Measurements from ENCODE around the gene SCYL3.

Gene SCYL3

DNA sequence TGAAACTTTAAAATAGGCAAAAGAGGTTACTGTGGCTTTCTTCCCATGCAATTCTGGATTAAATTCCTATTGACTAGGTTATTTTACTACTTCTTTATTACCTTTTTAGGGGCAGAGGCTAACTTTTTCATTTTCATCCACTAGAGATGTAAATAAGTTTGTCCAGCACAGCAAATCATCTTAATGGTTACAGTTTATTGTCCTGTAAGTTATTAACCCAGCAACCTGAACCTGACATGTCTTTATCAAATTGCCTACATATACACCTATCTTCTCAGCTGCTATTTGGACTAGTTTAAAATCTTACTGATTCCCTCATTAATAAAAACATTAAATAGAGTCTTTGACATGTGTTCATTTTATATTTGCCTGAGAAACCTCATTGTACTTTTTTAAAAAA, 6.9 kb upstream of the SCYL3 start:
- DNase-seq (ENCODE audit: low spot score): no peak

DNA sequence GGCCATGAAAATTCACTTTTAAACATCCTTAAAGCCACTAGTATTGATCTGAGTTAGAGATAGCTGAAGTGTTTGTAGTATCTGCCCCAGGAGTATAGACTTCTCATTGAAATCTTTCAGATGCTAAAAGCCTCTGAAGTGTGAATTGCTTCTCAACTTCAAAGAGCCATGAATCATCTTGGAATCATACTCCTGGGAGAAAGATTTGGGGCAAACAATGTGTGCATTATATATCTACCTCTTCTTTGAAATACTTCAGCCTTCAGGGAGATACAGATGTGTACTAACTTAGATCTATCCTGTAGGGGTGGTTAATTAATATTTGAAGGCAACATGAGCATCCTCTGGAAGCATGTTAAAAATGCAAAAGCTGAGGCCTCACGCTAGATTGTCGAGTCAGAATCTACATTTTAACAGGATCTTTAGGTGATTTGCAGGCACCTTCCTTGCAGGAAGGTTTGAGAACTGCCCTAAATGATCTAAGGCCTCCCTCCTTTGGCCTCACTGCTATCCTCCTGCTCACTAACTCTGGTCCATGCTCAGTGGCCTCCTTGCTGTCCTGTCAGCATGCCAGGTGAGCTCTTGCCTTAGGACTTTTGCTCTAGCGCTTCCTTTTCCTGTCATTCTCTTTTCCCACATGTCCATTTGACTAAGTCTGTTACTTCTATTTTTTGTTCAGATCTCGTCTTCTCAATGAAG, 6.0 kb upstream of the SCYL3 start:
- no peak for DNase-seq (ENCODE audit: low spot score)

DNA sequence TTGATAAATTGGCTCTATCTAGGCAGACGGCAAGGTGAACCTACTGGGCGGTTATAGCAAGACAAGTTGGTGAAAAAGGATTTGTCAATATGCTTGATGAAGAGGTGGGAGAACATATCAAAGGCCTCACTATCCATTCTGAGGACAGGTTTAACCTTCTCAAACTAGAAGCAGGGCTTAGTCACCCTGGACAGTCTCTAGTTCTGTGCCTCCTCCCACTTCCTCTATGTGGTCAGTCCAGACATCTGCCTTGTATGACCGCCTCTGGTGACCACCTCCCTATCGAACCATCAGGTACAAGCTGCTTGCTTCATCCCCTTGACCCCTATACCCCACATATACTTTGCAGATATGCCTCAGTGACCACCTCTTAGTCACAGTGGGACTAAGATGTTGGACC, 2.3 kb upstream of the SCYL3 start:
- DNase-seq (ENCODE audit: low spot score): no peak

DNA sequence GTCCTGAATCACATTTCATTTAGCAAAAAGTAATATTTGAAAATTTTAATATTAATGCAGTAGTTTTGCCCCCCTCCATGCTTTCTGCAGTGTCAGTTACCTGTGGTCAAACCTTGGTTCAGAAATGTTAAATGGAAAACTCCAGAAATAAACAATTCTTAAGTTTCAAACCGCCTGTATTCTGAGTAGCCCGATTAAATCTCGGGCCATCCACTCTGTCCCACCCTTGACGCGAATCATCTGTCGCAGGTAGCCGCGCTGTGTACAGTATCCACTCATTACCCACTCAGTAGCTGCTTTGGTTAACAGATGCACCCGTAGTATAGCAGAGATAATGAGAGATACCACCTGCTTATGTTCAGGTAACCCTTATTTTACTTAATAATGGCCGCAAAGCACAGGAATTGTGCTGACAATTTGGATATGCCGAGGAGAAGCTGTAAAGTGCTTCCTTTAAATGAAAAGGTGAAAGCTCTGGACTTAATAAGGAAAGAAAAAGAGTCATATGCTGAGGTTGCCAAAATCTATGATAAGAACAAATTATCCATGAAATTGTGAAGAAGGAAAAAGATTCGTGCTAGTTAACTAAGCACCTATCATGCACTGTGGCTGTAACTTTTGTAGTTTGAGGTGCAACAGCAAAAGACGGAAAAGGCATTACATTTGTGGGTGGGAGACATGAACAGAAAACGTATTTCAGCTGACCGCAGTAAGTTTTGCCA, 889 bp upstream of the SCYL3 start:
- DNase-seq (ENCODE audit: low spot score): no peak

DNA sequence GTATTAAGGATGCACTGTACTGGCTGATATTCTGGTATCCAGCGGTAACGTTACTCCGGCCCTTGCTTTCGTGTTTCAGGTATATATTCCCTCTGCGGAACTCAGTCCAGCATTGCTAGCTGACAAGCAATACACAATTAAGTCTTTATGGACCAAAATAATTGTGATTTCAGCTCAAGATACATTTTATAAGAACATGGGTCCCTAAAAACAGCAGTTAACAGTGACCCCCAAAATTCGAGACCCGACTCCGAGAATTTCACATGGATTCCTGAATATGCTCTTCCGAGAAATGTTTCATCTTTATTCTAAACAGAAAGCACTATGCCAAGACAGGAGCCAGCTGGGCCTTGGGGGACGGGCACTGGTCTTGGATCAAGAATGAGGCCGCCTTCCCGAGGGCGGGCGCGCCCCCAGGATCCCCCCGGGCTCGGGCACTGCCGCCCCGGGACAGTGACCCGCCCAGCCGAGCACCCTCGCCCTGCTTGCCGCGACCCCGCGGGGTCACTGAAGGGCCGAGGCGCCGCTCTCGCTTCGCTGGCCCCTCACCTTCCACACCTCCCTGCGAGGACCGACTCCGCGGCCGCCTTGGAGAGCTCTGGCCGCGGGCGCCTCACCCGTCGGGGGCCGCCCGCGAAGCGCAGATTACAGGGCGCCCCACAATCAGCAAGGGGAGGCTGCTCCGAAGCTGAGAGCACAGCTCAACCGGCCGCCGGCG, 610 bp downstream of the SCYL3 start:
- peak; percentile 34 for DNase-seq (ENCODE audit: low spot score)

DNA sequence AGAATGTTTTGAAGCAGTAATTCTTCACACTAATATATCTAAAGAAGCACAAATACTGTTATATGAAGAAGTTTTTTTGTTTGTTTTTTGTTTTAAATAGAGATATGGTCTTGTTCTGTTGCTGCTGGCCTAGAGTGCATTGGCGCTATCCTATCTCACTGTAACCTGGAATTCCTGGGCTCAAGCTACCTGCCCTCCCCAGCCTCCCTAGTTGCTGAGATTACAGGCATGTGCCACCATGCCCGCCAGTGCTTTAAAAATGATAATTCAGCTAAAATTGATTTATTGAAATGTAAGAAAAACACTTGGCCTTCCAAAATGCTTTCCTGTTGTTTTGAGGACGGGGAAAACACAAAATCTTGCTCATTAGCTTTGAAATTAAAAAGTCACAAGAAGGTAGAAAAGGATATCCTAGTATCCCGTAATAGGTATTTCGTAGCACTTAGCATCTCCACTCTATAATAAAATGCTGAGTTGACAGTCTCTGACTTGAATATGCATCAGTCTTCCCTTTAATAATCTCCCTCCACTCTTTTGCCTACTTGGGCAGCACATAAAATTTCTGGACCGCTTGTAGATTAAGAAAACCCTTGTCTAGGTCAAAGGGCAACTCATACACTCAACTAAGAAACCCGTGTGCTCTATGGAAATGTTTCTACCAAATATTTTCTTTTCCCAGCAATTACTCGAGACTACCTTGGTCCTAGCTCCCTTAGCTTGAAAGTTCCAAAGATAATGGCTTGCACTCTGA, 1.3 kb downstream of the SCYL3 start:
- DNase-seq (ENCODE audit: low spot score): peak; percentile 28

DNA sequence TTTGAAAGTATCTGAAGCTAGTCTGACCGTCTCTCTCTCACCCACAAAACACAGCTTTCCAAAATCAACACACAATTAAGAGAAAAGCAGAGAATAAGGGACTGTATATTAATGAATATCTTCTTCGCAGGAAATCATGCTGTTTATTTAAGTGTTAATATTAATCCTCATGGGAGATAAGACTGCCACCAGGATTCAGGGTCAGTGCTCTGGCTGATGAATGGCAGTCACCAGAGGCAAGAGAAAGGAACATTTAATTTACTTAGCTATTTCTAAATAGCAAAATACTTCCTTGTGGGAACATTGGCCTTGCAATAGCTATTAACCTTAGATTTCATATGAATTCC, 2.2 kb downstream of the SCYL3 start:
- DNase-seq (ENCODE audit: low spot score): no peak

DNA sequence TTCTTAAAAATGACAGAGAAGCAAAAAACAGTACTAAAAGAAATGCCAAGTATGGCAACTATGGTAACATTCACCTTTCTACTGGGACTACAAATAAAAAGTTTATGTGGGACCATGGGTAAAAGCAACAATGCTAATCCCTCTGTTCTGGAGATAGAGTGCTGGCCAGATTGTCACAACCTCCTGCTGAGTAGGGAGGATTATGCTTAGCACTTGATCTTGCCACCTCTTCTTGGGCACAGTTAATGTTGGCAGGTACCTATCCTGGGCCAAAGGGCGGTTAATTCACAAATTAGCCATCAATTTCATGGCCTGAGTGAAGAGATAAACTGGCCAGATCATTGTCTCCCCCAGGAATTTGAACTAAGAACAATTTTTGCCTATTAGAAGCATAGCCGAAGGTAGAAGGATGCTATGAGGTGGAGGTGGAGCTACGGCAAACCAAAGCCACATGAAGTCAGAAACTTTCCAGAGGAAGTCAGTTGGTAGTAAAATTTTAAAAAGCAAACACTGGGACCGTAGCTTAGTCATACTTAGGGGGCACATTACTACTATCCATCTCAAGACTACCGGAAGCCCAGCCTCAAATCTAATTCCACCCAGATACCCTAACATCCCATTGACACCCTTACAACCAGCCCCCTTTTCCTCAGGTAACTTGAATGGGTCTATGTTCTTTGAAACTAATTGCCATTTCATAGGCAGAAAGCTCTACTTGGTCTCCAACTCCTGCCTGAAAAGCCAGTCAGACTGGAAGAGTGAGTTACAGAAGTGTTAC, 2.7 kb downstream of the SCYL3 start:
- no peak for DNase-seq (ENCODE audit: low spot score)

DNA sequence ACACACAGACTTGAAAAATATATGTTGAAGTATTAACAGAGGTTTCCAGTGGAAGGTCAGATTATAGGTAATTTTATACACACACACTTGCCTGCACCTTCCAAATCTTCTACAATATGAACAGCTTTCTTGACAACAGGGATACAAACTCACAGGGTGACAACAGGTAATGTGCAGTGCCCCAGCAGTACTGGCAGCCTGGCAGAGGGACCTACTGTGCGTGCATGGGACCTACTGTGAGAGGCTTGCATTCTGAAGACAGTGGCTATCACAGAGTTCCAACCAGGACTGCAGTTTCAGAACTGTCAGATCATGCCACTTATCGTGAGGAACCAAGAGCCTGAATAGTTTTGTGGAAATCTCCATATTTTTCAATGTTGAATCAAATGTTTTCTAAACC, 3.8 kb downstream of the SCYL3 start:
- no peak for DNase-seq (ENCODE audit: low spot score)

DNA sequence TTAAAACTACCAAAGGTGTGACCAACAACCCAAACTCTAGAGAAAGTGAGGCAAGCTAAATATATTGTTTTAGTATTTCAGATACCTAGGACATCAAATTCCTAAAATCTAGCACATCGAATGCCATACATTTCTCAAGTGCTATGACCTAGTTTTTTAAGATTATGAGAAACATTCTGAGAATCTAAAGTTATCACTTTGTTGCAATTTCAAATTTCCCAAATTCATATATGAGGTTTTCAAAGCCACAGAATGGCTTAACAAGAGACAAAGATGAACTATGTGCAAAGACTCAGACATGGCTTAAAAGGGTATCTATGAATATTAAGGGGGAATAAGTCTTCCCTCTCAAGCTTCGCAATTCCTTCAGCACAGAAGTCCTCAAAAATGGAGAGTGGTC, 6.8 kb downstream of the SCYL3 start:
- DNase-seq (ENCODE audit: low spot score): no peak

DNA sequence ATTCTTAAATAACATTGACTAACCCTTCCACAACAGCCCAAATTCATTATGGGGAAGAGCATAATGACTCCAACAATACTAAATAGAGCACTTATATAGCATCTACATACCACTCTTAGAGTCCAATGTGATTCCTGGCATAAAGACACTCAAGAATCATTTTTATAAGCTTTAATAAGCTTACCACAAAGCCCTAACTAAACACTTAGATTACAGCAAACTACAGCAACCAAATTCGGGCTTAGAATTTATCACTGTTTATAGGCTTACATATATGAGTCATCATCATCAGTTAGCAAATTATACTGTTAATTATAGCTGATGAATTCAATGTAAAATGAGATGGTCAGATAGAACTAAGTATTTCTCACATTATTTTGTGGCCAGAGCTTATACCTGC, 7.3 kb downstream of the SCYL3 start:
- no peak for DNase-seq (ENCODE audit: low spot score)

DNA sequence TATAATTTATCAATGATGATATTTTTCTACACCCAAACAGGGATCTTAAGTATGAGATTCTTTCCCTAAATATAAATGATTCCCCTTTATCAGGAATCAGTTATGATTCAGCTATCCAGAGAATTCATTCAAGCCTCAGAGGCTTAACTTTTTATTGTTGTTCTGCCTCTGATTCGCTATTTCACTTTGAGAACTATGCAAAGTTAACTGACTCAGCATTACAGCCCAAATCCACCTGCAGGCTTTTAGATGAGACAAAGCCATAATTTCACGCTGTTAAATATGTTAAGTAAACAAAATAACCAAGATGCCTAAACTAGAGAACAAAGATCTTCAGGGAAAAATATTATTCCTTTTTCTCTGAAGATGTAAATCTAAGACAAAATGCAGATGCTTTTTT, 8.5 kb downstream of the SCYL3 start:
- no peak for DNase-seq (ENCODE audit: low spot score)

DNA sequence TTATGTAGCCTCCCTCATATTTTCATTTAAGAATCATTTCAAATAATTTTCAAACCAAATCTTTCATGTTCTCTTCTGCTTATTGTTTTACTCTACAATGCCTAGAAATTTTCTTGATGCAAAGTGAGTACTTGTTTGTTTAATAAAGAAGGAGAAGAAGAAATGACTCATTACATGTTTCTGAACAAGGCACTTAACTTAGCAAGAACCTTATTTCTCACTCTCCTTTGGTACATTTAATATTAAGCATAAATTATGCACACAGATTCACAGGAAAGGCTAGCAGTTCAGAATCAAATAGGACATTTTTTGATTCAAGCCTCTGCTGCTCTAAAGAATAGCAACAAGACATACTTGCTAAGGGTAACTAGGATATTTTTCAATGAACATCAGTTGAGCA, 9.1 kb downstream of the SCYL3 start:
- no peak for DNase-seq (ENCODE audit: low spot score)

DNA sequence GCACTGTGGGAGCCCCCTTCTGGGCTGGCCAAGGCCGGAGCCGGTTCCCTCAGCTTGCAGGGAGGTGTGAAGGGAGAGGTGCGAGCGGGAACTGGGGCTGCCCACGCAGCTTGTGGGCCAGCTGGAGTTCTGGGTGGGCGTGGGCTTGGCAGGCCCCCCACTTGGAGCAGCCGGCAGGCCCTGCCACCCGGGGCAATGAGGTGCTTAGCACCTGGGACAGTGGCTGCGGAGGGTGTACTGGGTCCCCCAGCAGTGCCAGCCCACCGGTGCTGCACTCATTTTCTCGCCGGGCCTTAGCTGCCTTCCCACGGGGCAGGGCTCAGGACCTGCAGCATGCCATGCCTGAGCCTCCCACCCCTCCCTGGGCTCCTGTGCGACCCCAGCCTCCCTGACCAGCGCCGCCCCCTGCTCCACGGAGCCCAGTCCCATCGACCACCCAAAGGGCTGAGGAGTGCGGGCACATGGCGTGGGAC, 11.6 kb downstream of the SCYL3 start:
- DNase-seq (ENCODE audit: low spot score): no peak

DNA sequence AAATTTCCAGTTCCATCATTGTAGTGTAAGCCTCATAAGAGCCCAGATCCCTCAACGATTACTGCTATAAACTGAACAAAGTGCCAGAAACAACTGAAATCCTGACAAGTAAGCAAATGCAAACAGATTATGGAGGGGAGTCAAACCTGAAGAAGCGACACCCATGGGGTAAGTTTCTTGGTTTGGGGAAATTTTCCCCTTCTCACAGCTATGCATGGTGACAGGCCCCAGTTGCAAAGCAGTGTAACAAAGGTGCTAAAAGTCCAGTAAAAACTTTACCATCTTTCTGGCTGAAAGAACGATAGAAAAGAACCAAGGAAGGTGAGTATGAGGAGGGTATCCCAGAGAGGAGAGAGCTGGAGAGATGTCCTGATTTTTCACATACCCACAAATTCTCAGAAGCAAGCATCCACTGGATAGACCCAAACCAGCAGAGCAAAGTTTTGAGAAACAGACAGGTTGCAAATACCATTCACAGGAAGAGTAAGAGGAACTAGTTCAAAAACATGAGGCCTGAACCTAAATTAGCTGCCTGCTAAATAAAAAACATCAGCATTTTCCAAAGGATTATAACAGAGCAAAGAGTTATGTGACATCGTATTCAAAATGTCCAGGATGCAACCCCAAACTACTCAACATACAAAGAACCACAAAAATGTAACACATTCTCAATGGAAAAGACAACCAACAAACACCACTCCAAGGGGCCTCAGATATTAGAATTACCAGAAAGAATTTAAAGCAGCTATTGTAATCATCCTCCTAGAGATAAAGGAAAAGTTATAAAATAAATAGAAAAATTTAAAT, 14.5 kb downstream of the SCYL3 start:
- DNase-seq (ENCODE audit: low spot score): no peak

DNA sequence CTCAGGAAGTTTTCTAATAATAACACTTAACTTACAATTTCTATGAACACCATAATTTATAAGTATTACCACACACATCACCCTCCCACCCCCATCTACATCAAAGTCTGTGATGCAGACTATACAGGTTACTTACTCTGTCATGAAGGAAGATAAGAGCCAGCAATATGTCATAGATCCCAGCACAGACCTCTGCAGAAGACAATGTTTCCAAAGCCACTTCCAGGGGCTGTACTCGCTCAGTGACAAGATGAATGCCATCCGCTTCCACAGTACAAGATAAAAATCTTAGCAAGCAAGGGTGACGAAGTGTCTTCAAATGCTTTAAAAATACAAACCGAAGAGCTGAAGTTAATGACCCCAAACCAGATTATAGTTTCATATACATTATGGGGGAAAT, 15.2 kb downstream of the SCYL3 start:
- DNase-seq (ENCODE audit: low spot score): no peak

DNA sequence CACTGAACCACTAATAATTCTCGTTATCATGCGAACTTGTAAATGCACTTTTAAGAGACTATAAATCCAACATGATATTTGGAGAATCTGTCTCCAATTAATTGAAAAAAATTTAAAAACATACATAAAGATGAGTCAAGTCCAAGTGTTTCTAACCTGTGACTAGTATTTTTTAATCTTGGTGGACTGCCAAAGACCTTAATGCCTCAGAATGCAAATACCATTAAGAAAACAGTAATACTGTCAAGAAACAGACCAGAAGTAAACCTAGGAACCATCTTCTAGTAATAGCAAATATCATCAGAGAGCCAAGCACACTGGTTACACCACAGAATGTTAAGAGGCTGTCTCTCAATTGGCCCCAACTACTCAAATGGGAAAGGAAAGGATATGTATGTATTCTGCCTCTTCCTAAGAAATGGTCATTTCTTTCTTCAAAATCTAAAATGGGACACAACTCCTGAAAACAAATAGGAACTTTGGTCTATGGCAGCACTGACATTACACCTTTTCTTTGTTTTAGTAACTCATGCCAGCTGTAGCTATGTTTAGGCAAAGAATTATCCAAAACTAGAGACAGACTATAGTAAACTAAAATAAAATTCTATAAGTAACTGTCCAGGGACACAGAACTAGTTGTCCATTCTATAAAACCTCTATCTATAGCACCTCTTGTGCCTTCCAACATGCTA, 15.8 kb downstream of the SCYL3 start:
- no peak for DNase-seq (ENCODE audit: low spot score)

DNA sequence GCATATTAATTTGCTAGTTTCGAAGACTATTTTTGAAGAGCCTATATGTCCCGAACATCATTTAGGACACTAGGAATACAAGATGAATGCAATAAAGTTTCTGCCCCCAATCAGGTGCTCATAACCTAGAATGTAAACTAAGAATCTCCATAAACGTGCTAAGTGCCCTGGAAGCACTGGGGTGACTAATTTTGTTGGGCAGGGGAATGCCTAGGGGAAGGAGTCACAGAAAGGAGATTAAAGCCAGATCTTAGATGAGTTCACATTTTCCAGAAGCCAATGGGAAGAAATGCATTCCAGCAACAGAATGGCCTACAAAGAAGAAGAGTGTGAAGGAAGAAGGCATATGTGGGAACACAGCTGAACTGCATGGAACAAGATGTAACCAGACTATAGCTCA, 19.5 kb downstream of the SCYL3 start:
- peak; percentile 29 for DNase-seq (ENCODE audit: low spot score)

DNA sequence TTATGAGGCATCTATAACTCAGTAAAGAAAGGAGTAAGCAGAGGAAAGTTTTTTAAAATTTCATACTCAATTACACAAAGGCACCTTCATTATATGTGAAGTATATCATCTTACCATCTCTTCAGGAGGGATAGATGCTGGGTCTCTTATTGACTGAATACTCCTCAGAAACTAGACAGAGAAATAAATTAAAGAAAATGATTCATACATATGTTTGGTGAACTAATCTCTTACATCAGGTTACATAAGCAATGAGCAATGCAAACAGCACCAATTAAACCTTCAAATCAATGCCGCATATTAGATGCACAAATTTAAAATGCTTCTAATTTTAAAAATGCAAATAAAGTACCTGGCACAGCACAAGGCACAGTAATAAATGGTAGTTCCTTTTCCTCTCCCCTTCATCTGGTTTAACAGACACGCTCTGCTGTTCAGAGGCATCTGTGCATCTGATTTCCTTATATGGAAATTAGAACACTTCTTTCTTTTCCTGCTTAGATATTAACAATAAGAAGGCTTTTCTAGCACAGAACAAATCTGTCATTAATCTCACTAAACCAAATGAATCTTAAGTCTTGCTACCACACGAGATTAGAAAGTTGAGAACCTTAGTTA, 20.0 kb downstream of the SCYL3 start:
- DNase-seq (ENCODE audit: low spot score): no peak

DNA sequence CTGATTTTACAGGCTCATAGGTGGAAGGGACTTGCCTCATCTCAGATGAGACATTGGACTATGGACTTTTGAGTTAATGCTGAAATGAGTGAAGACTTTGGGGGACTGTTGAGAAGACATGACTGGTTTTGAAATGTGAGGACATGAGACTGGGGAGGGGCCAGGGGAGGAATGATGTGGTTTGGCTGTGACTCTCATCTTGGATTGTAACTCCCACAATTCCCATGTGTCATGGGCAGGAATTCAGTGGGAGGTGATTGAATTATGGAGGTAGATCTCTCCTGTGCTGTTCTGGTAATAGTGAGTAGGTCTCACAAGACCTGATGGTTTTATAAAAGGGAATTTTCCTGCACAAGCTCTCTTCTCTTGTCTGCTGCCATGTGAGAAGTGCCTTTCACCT, 20.8 kb downstream of the SCYL3 start:
- DNase-seq (ENCODE audit: low spot score): no peak
